K562 (cell line): Measurements from ENCODE around the gene SH3TC2. TPM values are rescaled to one million over a fixed set of nuclear protein-coding genes. Genes with fewer than 3 reads are reported as not detected.

Experiments
- ATAC-seq: fragments of 200-7000 bp; cut with Tn5 transposase; 3 replicates; pipeline ENCODE4 v1.9.1; 2020; ENCODE audit warnings: moderate library complexity
- BruUV-seq: library from RNA; stranded (reverse); fragments of 400-500 nt; replicated peaks from 2 replicates; lab custom pipeline; 2021; lab: Mats Ljungman, UMichigan
- CTCF ChIA-PET: fragments of 300-600 bp; formaldehyde crosslinking; extraction: SDS; loops from one replicate; lab custom pipeline; 2021; ENCODE audit warnings: low intra/inter-chr PET ratio; lab: Yijun Ruan, JAX
- POLR2A ChIA-PET: fragments of 300-600, 350-650 bp; sonication (Branson Sonifier 250); formaldehyde crosslinking; extraction: SDS; loops from one replicate; lab custom pipeline; 2021; ENCODE audit warnings: antibody characterized with exemption, inconsistent platforms; lab: Yijun Ruan, JAX
- DNase-seq, 4 experiments: peaks; one replicate each; pipeline versions ENCODE4 v3.0.0 to v3.0.0-alpha.2; 2011 to 2018; ENCODE audit warnings: low spot score in 3 of 4, mixed read lengths in 3 of 4; ENCODE audit errors: extremely low read depth in 1 of 4
- FAIRE-seq: peaks from 2 replicates; lab custom pipeline; 2011; peaks lifted over from hg19 to GRCh38; lab: Jason Lieb, UNC
- H2AFZ ChIP-seq: 2 replicates; pipeline ENCODE4 v1.6.0; 2011; ENCODE audit warnings: low read depth, low read length, control low read depth, inconsistent platforms
- H3K27ac ChIP-seq: fragments of 200-600 bp; 3 replicates; pipeline ENCODE4 v1.8.0; 2011; ENCODE audit warnings: low read depth, mild to moderate bottlenecking, control low read depth, inconsistent platforms, low read length, moderate library complexity, mixed read lengths; ENCODE audit errors: extremely low read depth
- H3K27me3 ChIP-seq, 2 experiments: fragments of 300-600 bp in 1 of 2; 2 replicates in 1 of 2; 3 replicates in 1 of 2; pipeline versions ENCODE4 v1.6.0 to v1.8.0; 2011; ENCODE audit warnings: inconsistent platforms in 2 of 2, low read length in 2 of 2, mild to moderate bottlenecking in 1 of 2, mixed read lengths in 1 of 2, moderate library complexity in 1 of 2; ENCODE audit not compliant: control insufficient read depth in 2 of 2, insufficient read depth in 2 of 2
- H3K36me3 ChIP-seq: fragments of 300-600 bp; 3 replicates; pipeline ENCODE4 v1.8.0; 2011; ENCODE audit warnings: mild to moderate bottlenecking, low read length, inconsistent platforms; ENCODE audit not compliant: control insufficient read depth, insufficient read depth
- H3K4me1 ChIP-seq, 2 experiments: fragments of 200-600 bp in 1 of 2; replicated peaks in 1 of 2; 2 replicates in 1 of 2; 3 replicates in 1 of 2; pipeline versions ENCODE4 v1.5.1 to v1.8.0; 2011; ENCODE audit warnings: inconsistent platforms in 2 of 2, low read length in 2 of 2, mild to moderate bottlenecking in 1 of 2, mixed read lengths in 1 of 2, moderate library complexity in 1 of 2; ENCODE audit not compliant: control insufficient read depth in 2 of 2, insufficient read depth in 2 of 2
- H3K4me2 ChIP-seq: 2 replicates; pipeline ENCODE4 v1.6.1; 2011; ENCODE audit warnings: low read length, control low read depth, inconsistent platforms, mixed read lengths; ENCODE audit not compliant: insufficient read depth
- H3K4me3 ChIP-seq: fragments of 200-600 bp; sonication (generic), shearing (Covaris generic); 2 replicates; pipeline ENCODE4 v1.5.1; 2016; ENCODE audit warnings: control low read depth, inconsistent platforms
- H3K79me2 ChIP-seq: fragments of 200-600 bp; 3 replicates; pipeline ENCODE4 v1.8.0; 2011; ENCODE audit warnings: low read length, inconsistent platforms; ENCODE audit not compliant: control insufficient read depth, insufficient read depth
- H3K9ac ChIP-seq, 2 experiments: 2 replicates each; pipeline versions ENCODE4 v1.6.0 to v1.6.1; 2011; ENCODE audit warnings: low read depth in 2 of 2, low read length in 2 of 2, control low read depth in 1 of 2, inconsistent platforms in 1 of 2, mild to moderate bottlenecking in 1 of 2, mixed read lengths in 1 of 2; ENCODE audit not compliant: insufficient read depth in 1 of 2
- H3K9me1 ChIP-seq: one replicate; pipeline ENCODE4 v1.6.0; 2011; ENCODE audit warnings: inconsistent platforms, mild to moderate bottlenecking, low read length, moderate library complexity; ENCODE audit not compliant: control insufficient read depth, insufficient read depth
- H3K9me3 ChIP-seq: replicated peaks from 2 replicates; pipeline ENCODE4 v1.5.1; 2011; ENCODE audit warnings: low read depth, low read length, inconsistent platforms; ENCODE audit not compliant: control insufficient read depth, insufficient read depth
- H4K20me1 ChIP-seq: replicated peaks from 2 replicates; pipeline ENCODE4 v1.6.1; 2011; ENCODE audit warnings: low read length, inconsistent platforms, mixed read lengths; ENCODE audit not compliant: control insufficient read depth, insufficient read depth
- DDX20 ChIP-seq: fragments of 450-650 bp; IDR thresholded peaks from 2 replicates; pipeline ENCODE4 v1.6.1; 2016; ENCODE audit warnings: missing genetic modification characterization, low read depth, mild to moderate bottlenecking, missing compliant biosample characterization, moderate library complexity
- E2F8 ChIP-seq: fragments of 450-650 bp; IDR thresholded peaks from 2 replicates; pipeline ENCODE4 v1.7.1; 2018; ENCODE audit warnings: mild to moderate bottlenecking, low read depth; ENCODE audit not compliant: partially characterized antibody
- FUS ChIP-seq: fragments of 200-400 bp; formaldehyde crosslinking; optimal IDR thresholded peaks from 2 replicates; pipeline ENCODE3; 2017; ENCODE audit warnings: low read depth, low read length
- MAX ChIP-seq: sonication (generic); formaldehyde crosslinking; IDR thresholded peaks from 2 replicates; pipeline ENCODE4 v1.9.0; 2022; ENCODE audit warnings: mild to moderate bottlenecking, missing genetic modification reagents
- PREB ChIP-seq: sonication (generic); formaldehyde crosslinking; IDR thresholded peaks from 2 replicates; pipeline ENCODE4 v1.8.1; 2023; ENCODE audit warnings: mild to moderate bottlenecking, missing genetic modification reagents
- SMAD1 ChIP-seq: fragments of 150-350 bp; IDR thresholded peaks from 2 replicates; pipeline ENCODE4 v1.6.1; 2014; ENCODE audit warnings: low read length, low read depth; ENCODE audit not compliant: partially characterized antibody
- TCF7 ChIP-seq: sonication (generic); IDR thresholded peaks from 2 replicates; pipeline ENCODE4 v1.6.1; 2016; ENCODE audit warnings: antibody characterized with exemption, borderline replicate concordance
- ZNF253 ChIP-seq: fragments of 250-450 bp; sonication (Bioruptor Pico); conservative IDR thresholded peaks from 2 replicates; pipeline ENCODE4 v1.6.1; 2021; ENCODE audit warnings: mild to moderate bottlenecking
- ZNF263 ChIP-seq: sonication (generic); formaldehyde crosslinking; IDR thresholded peaks from 2 replicates; pipeline ENCODE4 v1.8.0; 2022; ENCODE audit warnings: mild to moderate bottlenecking, missing genetic modification reagents, borderline replicate concordance
- ZNF444 ChIP-seq: fragments of 250-450 bp; sonication (Bioruptor Pico); IDR thresholded peaks from 2 replicates; pipeline ENCODE4 v1.4.0; 2020; ENCODE audit warnings: mild to moderate bottlenecking, moderate library complexity
- ZNF740 ChIP-seq, 3 experiments: fragments of 200-800 bp in 1 of 3; sonication (Bioruptor generic) in 1 of 3; sonication (generic) in 1 of 3; formaldehyde crosslinking in 1 of 3; IDR thresholded peaks; 2 replicates each; pipeline versions ENCODE4 v1.6.1 to v1.8.0; 2016 to 2022; ENCODE audit warnings: mild to moderate bottlenecking in 2 of 3, missing compliant biosample characterization in 2 of 3, missing genetic modification characterization in 2 of 3, missing genetic modification reagents in 1 of 3
- WGBS: fragments of 100-300 bp; shearing (Covaris generic); methylation state at CpG from one replicate; pipeline ENCODE4 v1.1.6; 2016; ENCODE audit warnings: low coverage, mixed read lengths; ENCODE audit not compliant: insufficient coverage; ENCODE audit errors: missing lambda C conversion rate; 5-methylcytosine and 5-hydroxymethylcytosine counted together
- in situ Hi-C: fragments of 300-500 bp; cut with MboI; formaldehyde crosslinking; loops from 4 replicates; pipeline ENCODE4 v1.15.0; 2018; ENCODE audit warnings: inconsistent platforms, mixed read lengths
- intact Hi-C: fragments of 100-400 bp; cut with micrococcal nuclease; formaldehyde crosslinking; loops from 2 replicates; pipeline ENCODE4 v1.14.2; 2022
- polyA plus RNA-seq, 8 experiments: library from polyadenylated mRNA; depleted of rRNA in 4 of 8; stranded (reverse) in 5 of 8; unstranded in 3 of 8; fragments of >200 nt; fragmentation: Nextera tagmentation in 2 of 8; fragmentation: Illumina TruSeq in 1 of 8; extraction: Ambion mirVana in 2 of 8; extraction: Trizol in 1 of 8; gene quantifications; 2 replicates each; pipeline versions ENCODE4 v1.2.1 to v1.2.3, GENCODE V29; 2011 to 2014; ENCODE audit warnings: inconsistent platforms in 1 of 8, missing spikeins in 1 of 8
- total RNA-seq, 7 experiments: library from RNA; depleted of rRNA in 6 of 7; stranded (reverse); fragments of >200 nt in 6 of 7; fragmentation: Illumina TruSeq in 2 of 7; extraction: Trizol in 2 of 7; gene quantifications; 2 replicates each; pipeline versions ENCODE4 v1.2.1 to v1.2.3, GENCODE V29; 2011 to 2021; ENCODE audit warnings: low replicate concordance in 1 of 7
- TF ChIP-seq, protein P1 (sequence below), 3 experiments: IDR thresholded peaks in 2 of 3; conservative IDR thresholded peaks in 1 of 3; 2 replicates each; pipeline ENCODE4 v1.5.1; 2011 to 2012; ENCODE audit warnings: low read length in 3 of 3, mild to moderate bottlenecking in 3 of 3, control low read depth in 2 of 3, improper control_type of control experiment in 1 of 3, inconsistent platforms in 1 of 3, low read depth in 1 of 3, mixed read lengths in 1 of 3, moderate library complexity in 1 of 3; ENCODE audit not compliant: insufficient read depth in 2 of 3

SH3TC2 gene
- total and polyA plus RNA-seq, 9 of the 15 experiments (the other 6 are each of a cell fraction or from before 2014, with no cell fraction given) = 0.03 to 0.80 (median 0.55) TPM; not detected in 1

GRCh38 chr5:149013796-149014195 lies 49.1 kb downstream of the SH3TC2 start (continued):
- TF ChIP-seq MAX (CRISPR knock-in tag) = no peak
- TF ChIP-seq ZNF263 (CRISPR knock-in tag) = no peak
- TF ChIP-seq ZNF740 (CRISPR knock-in tag; IDR thresholded peaks at IDR 0.05) = no peak
- TF ChIP-seq ZNF740 (tag; IDR thresholded peaks at IDR 0.05) = no peak

DNA sequence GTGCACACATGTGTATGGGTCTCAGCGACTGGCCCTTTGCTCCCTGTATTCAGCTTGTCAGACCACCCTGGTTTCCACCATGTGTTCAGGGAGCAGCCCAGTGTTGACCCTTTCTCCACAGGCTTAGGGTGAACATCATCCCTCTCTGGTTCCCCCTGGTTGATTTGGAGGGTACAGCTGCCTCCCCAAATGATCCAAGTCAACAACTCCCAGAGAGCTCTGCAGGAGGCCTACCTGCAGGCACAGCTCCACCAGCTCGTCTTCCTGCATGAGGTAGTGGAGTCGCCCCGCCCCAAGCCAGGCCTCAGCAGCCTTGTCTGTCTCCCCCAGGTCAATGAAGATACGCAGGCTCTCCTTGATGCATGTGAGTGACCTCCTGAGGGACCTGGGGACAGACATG lies 50.5 kb downstream of the SH3TC2 start:
- WGBS = 3% methylated on average over 5 of the region's 5 CpGs
- FAIRE-seq = no peak

More for the DNA sequence above, 50.5 kb downstream of the SH3TC2 start:
- ATAC-seq (peak; percentile 56; the same call in 2 of the 3 replicates), DNase-seq (no peak)
- ChIA-PET POLR2A (interaction anchor here (0.6 kb wide), 1 partner anchor 552 kb away, joined by 3 read pairs; no protein-coding TSS in a partner anchor), CTCF (no interaction called here)
- in situ Hi-C loops = no loop called here
- Histone ChIP-seq H4K20me1 (no peaks in the 10 kb centered on the region), H3K4me1 (no peaks in the 10 kb centered on the region), H3K79me2 (no peaks in the 10 kb centered on the region), H3K4me3 (no peak overlapping the region), H3K9ac (no peak overlapping the region), H3K4me2 (no peak overlapping the region), H3K9me3 (no peaks in the 10 kb centered on the region), H2AFZ (no peak overlapping the region), H3K27ac (no peak overlapping the region), H3K27me3 (peaks cover 4 to 23% of the 10 kb centered on the region in 2 experiments; a peak in 4 of 5 replicates), H3K36me3 (no peaks in the 10 kb centered on the region), H3K9me1 (no peaks in the 10 kb centered on the region)
- TF ChIP-seq E2F8 = no peak
- TF ChIP-seq SMAD1 = no peak
- TF ChIP-seq ZNF253 = no peak
- no peak for TF ChIP-seq FUS
- TF ChIP-seq, protein P1, sequence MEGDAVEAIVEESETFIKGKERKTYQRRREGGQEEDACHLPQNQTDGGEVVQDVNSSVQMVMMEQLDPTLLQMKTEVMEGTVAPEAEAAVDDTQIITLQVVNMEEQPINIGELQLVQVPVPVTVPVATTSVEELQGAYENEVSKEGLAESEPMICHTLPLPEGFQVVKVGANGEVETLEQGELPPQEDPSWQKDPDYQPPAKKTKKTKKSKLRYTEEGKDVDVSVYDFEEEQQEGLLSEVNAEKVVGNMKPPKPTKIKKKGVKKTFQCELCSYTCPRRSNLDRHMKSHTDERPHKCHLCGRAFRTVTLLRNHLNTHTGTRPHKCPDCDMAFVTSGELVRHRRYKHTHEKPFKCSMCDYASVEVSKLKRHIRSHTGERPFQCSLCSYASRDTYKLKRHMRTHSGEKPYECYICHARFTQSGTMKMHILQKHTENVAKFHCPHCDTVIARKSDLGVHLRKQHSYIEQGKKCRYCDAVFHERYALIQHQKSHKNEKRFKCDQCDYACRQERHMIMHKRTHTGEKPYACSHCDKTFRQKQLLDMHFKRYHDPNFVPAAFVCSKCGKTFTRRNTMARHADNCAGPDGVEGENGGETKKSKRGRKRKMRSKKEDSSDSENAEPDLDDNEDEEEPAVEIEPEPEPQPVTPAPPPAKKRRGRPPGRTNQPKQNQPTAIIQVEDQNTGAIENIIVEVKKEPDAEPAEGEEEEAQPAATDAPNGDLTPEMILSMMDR (IDR thresholded peaks at IDR 0.05 in 2 of 3, conservative IDR thresholded peaks at IDR 0.05 in 1 of 3; ENCODE audit: insufficient read depth in 2 of 3, low read depth in 1 of 3, low read length in 3 of 3) = peak in 1 of 3 experiments; percentile 19; a peak in 1 of 6 replicates
- no peak for TF ChIP-seq TCF7
- TF ChIP-seq DDX20 (tag) = no peak
- TF ChIP-seq ZNF444 (CRISPR knock-in tag) = no peak
- no peak for TF ChIP-seq PREB (CRISPR knock-in tag)
- no TSS peak for BruUV-seq
- intact Hi-C loops = no loop called here
